Parathyroid adenoma (tissue), 2 donors: ENCODE data around the gene ME3.

Source experiments
- H2AFZ ChIP-seq: fragments of 300-600 bp; sonication (generic); one replicate; pipeline ENCODE4 v1.7.0; 2017; ENCODE audit warnings: antibody characterized with exemption, mild to moderate bottlenecking
- H3K27ac ChIP-seq: fragments of 300-600 bp; sonication (generic); one replicate; pipeline ENCODE4 v1.7.0; 2017
- H3K27me3 ChIP-seq: fragments of 300-600 bp; sonication (generic); one replicate; pipeline ENCODE4 v1.7.0; 2017; ENCODE audit warnings: low read length; ENCODE audit not compliant: control insufficient read depth, insufficient read depth
- H3K36me3 ChIP-seq: fragments of 300-600 bp; sonication (generic); one replicate; pipeline ENCODE4 v1.7.0; 2017; ENCODE audit warnings: low read length; ENCODE audit not compliant: control insufficient read depth, insufficient read depth
- H3K4me1 ChIP-seq: fragments of 300-600 bp; sonication (generic); one replicate; pipeline ENCODE4 v1.7.0; 2017; ENCODE audit warnings: control low read depth
- H3K4me2 ChIP-seq: fragments of 300-600 bp; sonication (generic); one replicate; pipeline ENCODE4 v1.7.0; 2017; ENCODE audit warnings: low read length
- H3K4me3 ChIP-seq: fragments of 300-600 bp; sonication (generic); one replicate; pipeline ENCODE4 v1.7.0; 2017; ENCODE audit warnings: low read depth, low read length
- H3K79me2 ChIP-seq: fragments of 300-600 bp; sonication (generic); one replicate; pipeline ENCODE4 v1.7.0; 2017; ENCODE audit warnings: control low read depth
- H3K9ac ChIP-seq: fragments of 300-600 bp; sonication (generic); one replicate; pipeline ENCODE4 v1.7.0; 2017; ENCODE audit warnings: mild to moderate bottlenecking
- H3K9me3 ChIP-seq: fragments of 300-600 bp; sonication (generic); one replicate; pipeline ENCODE4 v1.7.0; 2017; ENCODE audit warnings: low read length; ENCODE audit not compliant: control insufficient read depth
- CTCF ChIP-seq: fragments of 300-600 bp; sonication (generic); IDR thresholded peaks from one replicate; pipeline ENCODE4 v1.7.0; 2017; ENCODE audit warnings: antibody characterized with exemption, mild to moderate bottlenecking
- donor health status: primary hyperparathyroidism.

Gene ME3

GRCh38 chr11:86519064-86519911, 153.1 kb downstream of the ME3 start:
- H3K36me3 ChIP-seq, result no peaks in the 10 kb centered on the region
- no peaks in the 10 kb centered on the region for H3K9me3 ChIP-seq
- no peaks in the 10 kb centered on the region for H3K27me3 ChIP-seq
- H3K4me3 ChIP-seq, result peak overlapping the region; percentile 4
- H3K27ac ChIP-seq, result peak overlapping the region; percentile 88
- peak overlapping the region; percentile 25 for H3K4me2 ChIP-seq
- TF ChIP-seq CTCF, result no peak
- no peak overlapping the region for H3K9ac ChIP-seq
- peaks cover 43% of the 10 kb centered on the region for H3K4me1 ChIP-seq
- no peaks in the 10 kb centered on the region for H3K79me2 ChIP-seq
- peak overlapping the region; percentile 22 for H2AFZ ChIP-seq

GRCh38 chr11:86518211-86518610, 154.2 kb downstream of the ME3 start:
- no peak overlapping the region for H2AFZ ChIP-seq
- H3K4me3 ChIP-seq, result no peak overlapping the region
- peak overlapping the region; percentile 88 for H3K27ac ChIP-seq
- H3K4me2 ChIP-seq, result no peak overlapping the region
- H3K9me3 ChIP-seq, result no peaks in the 10 kb centered on the region
- H3K79me2 ChIP-seq, result no peaks in the 10 kb centered on the region
- no peaks in the 10 kb centered on the region for H3K36me3 ChIP-seq
- H3K9ac ChIP-seq, result no peak overlapping the region
- H3K4me1 ChIP-seq, result peaks cover 36% of the 10 kb centered on the region
- H3K27me3 ChIP-seq, result no peaks in the 10 kb centered on the region
- TF ChIP-seq CTCF, result no peak

- no peak overlapping the region for H3K4me2 ChIP-seq
- H3K9ac ChIP-seq, result no peak overlapping the region
- no peak overlapping the region for H3K27ac ChIP-seq
- no peaks in the 10 kb centered on the region for H3K9me3 ChIP-seq
- no peaks in the 10 kb centered on the region for H3K27me3 ChIP-seq
- no peaks in the 10 kb centered on the region for H3K36me3 ChIP-seq
- H3K79me2 ChIP-seq, result no peaks in the 10 kb centered on the region
- no peak overlapping the region for H3K4me3 ChIP-seq
- H3K4me1 ChIP-seq, result peaks cover 36% of the 10 kb centered on the region
- H2AFZ ChIP-seq, result no peak overlapping the region
- TF ChIP-seq CTCF, result no peak
These were observed 154.9 kb downstream of the ME3 start for GRCh38 chr11:86517557-86517956.

GRCh38 chr11:86515297-86516094, 156.9 kb downstream of the ME3 start:
- H3K4me2 ChIP-seq, result peak overlapping the region; percentile 30
- H2AFZ ChIP-seq, result no peak overlapping the region
- H3K4me1 ChIP-seq, result peaks cover 32% of the 10 kb centered on the region
- H3K27me3 ChIP-seq, result no peaks in the 10 kb centered on the region
- peak overlapping the region; percentile 4 for H3K4me3 ChIP-seq
- no peak for TF ChIP-seq CTCF
- H3K79me2 ChIP-seq, result no peaks in the 10 kb centered on the region
- H3K9me3 ChIP-seq, result no peaks in the 10 kb centered on the region
- H3K27ac ChIP-seq, result peak overlapping the region; percentile 22
- no peaks in the 10 kb centered on the region for H3K36me3 ChIP-seq
- no peak overlapping the region for H3K9ac ChIP-seq
